Raji (cell line): ENCODE data around the gene RAX2.

ENCODE experiments used
- POLR2A ChIP-seq: IDR thresholded peaks from 2 replicates; pipeline ENCODE4 v1.6.1; 2011; ENCODE audit warnings: low read depth, low read length, control low read depth; ENCODE audit not compliant: insufficient read depth

RAX2 gene

GRCh38 chr19:3771906-3772455 is at the start of gene RAX2:
TSS of gene RAX2 (minus strand) at chr19:3772228. CDS start at chr19:3771742, 486 bp downstream.
- TF ChIP-seq POLR2A: no peak

GRCh38 chr19:3821156-3821555 is 49.1 kb upstream of the RAX2 start:
- TF ChIP-seq POLR2A: no peak

- no peak for TF ChIP-seq POLR2A
These were observed 48.0 kb upstream of the RAX2 start for GRCh38 chr19:3819989-3820388.

- no peak for TF ChIP-seq POLR2A
These were observed 46.9 kb upstream of the RAX2 start for GRCh38 chr19:3818918-3819317.

GRCh38 chr19:3818466-3818865 is 46.4 kb upstream of the RAX2 start:
- no peak for TF ChIP-seq POLR2A

- TF ChIP-seq POLR2A: no peak
These were observed 45.7 kb upstream of the RAX2 start for GRCh38 chr19:3817761-3818160.

- TF ChIP-seq POLR2A: no peak
These were observed 44.7 kb upstream of the RAX2 start for GRCh38 chr19:3816566-3817218.

- no peak for TF ChIP-seq POLR2A
These were observed 42.6 kb upstream of the RAX2 start for GRCh38 chr19:3814648-3815047.

- TF ChIP-seq POLR2A: no peak
These were observed 41.7 kb upstream of the RAX2 start for GRCh38 chr19:3813473-3814392.

- no peak for TF ChIP-seq POLR2A
These were observed 38.8 kb upstream of the RAX2 start for GRCh38 chr19:3810708-3811355.

GRCh38 chr19:3809881-3810707 is 38.1 kb upstream of the RAX2 start:
- no peak for TF ChIP-seq POLR2A

GRCh38 chr19:3808420-3809143 is 36.6 kb upstream of the RAX2 start:
- TF ChIP-seq POLR2A: no peak

GRCh38 chr19:3807574-3808354 is 35.7 kb upstream of the RAX2 start:
- TF ChIP-seq POLR2A: no peak
